Activated CD8-positive, alpha-beta T cell treated with anti-CD3 and anti-CD28 coated beads for 36 hours (primary cell): ENCODE data around the gene SIGLEC6. TPM values are rescaled to one million over a fixed set of nuclear protein-coding genes. Genes with fewer than 3 reads are reported as not detected.

Experiments used
- ATAC-seq: fragments of 200-7000 bp; cut with Tn5 transposase; one replicate; pipeline ENCODE4 v1.10.0; 2021; ENCODE audit warnings: mild to moderate bottlenecking, moderate library complexity
- CTCF ChIA-PET: fragments of 350-600 bp; sonication (Branson Sonifier 250); formaldehyde crosslinking; loops from one replicate; lab custom pipeline; 2021; ENCODE audit warnings: antibody characterized with exemption; lab: Charles Lee
- POLR2A ChIA-PET: fragments of 350-600 bp; sonication (Branson Sonifier 250); formaldehyde crosslinking; loops from one replicate; lab custom pipeline; 2021; ENCODE audit warnings: antibody characterized with exemption; lab: Charles Lee
- DNase-seq: peaks from one replicate; pipeline ENCODE4 v3.0.0-alpha.2; 2020
- H3K27ac Mint-ChIP-seq: one replicate; pipeline ENCODE4 v1.8.0; 2021; ENCODE audit warnings: mild to moderate bottlenecking, mixed read lengths
- H3K27me3 Mint-ChIP-seq: one replicate; pipeline ENCODE4 v1.8.0; 2021; ENCODE audit warnings: mixed read lengths
- H3K36me3 Mint-ChIP-seq: one replicate; pipeline ENCODE4 v1.8.0; 2021; ENCODE audit warnings: low read depth, mixed read lengths
- H3K4me1 Mint-ChIP-seq: one replicate; pipeline ENCODE4 v1.8.0; 2021; ENCODE audit warnings: low read depth, mixed read lengths
- H3K4me3 Mint-ChIP-seq: one replicate; pipeline ENCODE4 v1.8.0; 2021; ENCODE audit warnings: mild to moderate bottlenecking, moderate library complexity, mixed read lengths
- H3K9me3 Mint-ChIP-seq: one replicate; pipeline ENCODE4 v1.8.0; 2021; ENCODE audit warnings: mixed read lengths
- intact Hi-C: fragments of 100-400 bp; cut with micrococcal nuclease; formaldehyde crosslinking; loops from one replicate; pipeline ENCODE4 v1.10.0; 2022
- total RNA-seq, 2 experiments: library from RNA; stranded (reverse); gene quantifications; one replicate each; pipeline ENCODE4 v1.2.3, GENCODE V29; 2021
- TF ChIP-seq, protein P1 (sequence below): fragments of 200-600 bp; IDR thresholded peaks from one replicate; pipeline ENCODE4 v1.8.0; 2022; ENCODE audit warnings: antibody characterized with exemption, mild to moderate bottlenecking

The SIGLEC6 gene
- total RNA-seq, 2 experiments from 2014 or later: not detected

DNA sequence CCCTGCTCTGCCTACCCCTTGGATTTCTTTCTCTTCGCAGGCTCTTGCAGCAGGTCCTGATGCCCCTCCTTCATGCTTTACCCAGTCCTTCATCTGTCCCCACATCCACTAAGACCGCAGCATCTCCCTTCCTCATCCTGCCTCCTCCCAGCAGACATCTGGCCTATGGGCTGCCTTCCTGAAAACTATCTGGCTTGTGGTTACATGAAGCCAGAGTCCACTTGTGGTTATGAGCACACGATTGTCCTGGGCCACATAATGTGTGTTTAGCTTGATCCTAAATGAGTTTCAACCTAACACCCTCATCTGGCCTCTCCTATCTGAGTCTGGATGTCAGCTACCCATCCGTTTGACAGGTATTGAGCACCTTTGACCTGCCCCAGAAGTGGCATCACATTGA lies 34.1 kb upstream of the SIGLEC6 start:
- CTCF ChIA-PET: interaction anchor here (0.9 to 1.7 kb wide), 2 partner anchors 50 to 105 kb away, joined by 4 to 6 read pairs; no protein-coding TSS in a partner anchor
- H3K4me3 Mint-ChIP-seq: no peak overlapping the region
- DNase-seq (no peak), ATAC-seq (no peak)
- H3K27ac Mint-ChIP-seq: no peak overlapping the region
- TF ChIP-seq, protein P1, sequence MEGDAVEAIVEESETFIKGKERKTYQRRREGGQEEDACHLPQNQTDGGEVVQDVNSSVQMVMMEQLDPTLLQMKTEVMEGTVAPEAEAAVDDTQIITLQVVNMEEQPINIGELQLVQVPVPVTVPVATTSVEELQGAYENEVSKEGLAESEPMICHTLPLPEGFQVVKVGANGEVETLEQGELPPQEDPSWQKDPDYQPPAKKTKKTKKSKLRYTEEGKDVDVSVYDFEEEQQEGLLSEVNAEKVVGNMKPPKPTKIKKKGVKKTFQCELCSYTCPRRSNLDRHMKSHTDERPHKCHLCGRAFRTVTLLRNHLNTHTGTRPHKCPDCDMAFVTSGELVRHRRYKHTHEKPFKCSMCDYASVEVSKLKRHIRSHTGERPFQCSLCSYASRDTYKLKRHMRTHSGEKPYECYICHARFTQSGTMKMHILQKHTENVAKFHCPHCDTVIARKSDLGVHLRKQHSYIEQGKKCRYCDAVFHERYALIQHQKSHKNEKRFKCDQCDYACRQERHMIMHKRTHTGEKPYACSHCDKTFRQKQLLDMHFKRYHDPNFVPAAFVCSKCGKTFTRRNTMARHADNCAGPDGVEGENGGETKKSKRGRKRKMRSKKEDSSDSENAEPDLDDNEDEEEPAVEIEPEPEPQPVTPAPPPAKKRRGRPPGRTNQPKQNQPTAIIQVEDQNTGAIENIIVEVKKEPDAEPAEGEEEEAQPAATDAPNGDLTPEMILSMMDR: no peak
- peaks cover 25% of the 10 kb centered on the region for H3K27me3 Mint-ChIP-seq
- H3K9me3 Mint-ChIP-seq: no peaks in the 10 kb centered on the region
- intact Hi-C loops: no loop called here
- H3K36me3 Mint-ChIP-seq: no peaks in the 10 kb centered on the region
- H3K4me1 Mint-ChIP-seq: peaks cover 5% of the 10 kb centered on the region
- POLR2A ChIA-PET: no interaction called here

GRCh38 chr19:51564791-51565190 lies 33.3 kb upstream of the SIGLEC6 start:
- no peaks in the 10 kb centered on the region for H3K9me3 Mint-ChIP-seq
- H3K36me3 Mint-ChIP-seq: no peaks in the 10 kb centered on the region
- ATAC-seq (no peak), DNase-seq (no peak)
- CTCF ChIA-PET: interaction anchor here (0.9 to 1.7 kb wide), 2 partner anchors 49 to 105 kb away, joined by 4 to 6 read pairs; no protein-coding TSS in a partner anchor
- POLR2A ChIA-PET: no interaction called here
- H3K27ac Mint-ChIP-seq: no peak overlapping the region
- intact Hi-C loops: no loop called here
- peaks cover 29% of the 10 kb centered on the region for H3K27me3 Mint-ChIP-seq
- H3K4me3 Mint-ChIP-seq: no peak overlapping the region
- TF ChIP-seq, protein P1: no peak
- H3K4me1 Mint-ChIP-seq: no peaks in the 10 kb centered on the region

DNA sequence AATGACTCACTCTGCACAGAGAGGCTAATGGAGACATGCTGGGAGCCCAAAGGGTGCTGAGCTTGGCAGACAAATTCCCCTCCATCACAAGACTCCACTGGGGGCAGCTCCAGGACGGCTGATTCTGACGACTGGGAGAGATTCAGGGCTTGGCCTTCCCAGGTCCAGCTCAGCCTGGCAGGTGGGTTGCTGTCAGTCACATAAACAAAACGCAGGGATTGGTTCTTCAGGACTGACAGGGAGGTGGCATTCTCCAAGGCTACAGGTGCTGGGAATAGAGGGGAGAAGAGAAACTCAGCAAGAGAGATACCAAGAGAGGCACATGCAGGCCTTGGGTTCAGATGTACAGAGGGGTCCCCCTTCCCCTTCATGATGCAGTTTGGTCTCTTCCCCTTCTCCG lies 28.9 kb upstream of the SIGLEC6 start:
- ATAC-seq: no peak
- Mint-ChIP-seq H3K36me3 (no peaks in the 10 kb centered on the region), H3K27ac (no peak overlapping the region), H3K4me1 (no peaks in the 10 kb centered on the region), H3K27me3 (peaks cover 54% of the 10 kb centered on the region), H3K9me3 (no peaks in the 10 kb centered on the region), H3K4me3 (no peak overlapping the region)
- intact Hi-C loops: no loop called here
- DNase-seq: no peak
- CTCF ChIA-PET: interaction anchor here (1.0 kb wide), 1 partner anchor 46 kb away, joined by 3 read pairs; no protein-coding TSS in a partner anchor
- POLR2A ChIA-PET: no interaction called here
- TF ChIP-seq, protein P1: no peak

GRCh38 chr19:51559240-51559639 lies 27.8 kb upstream of the SIGLEC6 start:
- intact Hi-C loops: no loop called here
- H3K4me1 Mint-ChIP-seq: no peaks in the 10 kb centered on the region
- DNase-seq (no peak), ATAC-seq (no peak)
- no peaks in the 10 kb centered on the region for H3K36me3 Mint-ChIP-seq
- POLR2A ChIA-PET: no interaction called here
- H3K27ac Mint-ChIP-seq: no peak overlapping the region
- peaks cover 55% of the 10 kb centered on the region for H3K27me3 Mint-ChIP-seq
- TF ChIP-seq, protein P1: no peak
- no peak overlapping the region for H3K4me3 Mint-ChIP-seq
- no peaks in the 10 kb centered on the region for H3K9me3 Mint-ChIP-seq
- CTCF ChIA-PET: interaction anchor here (1.0 kb wide), 1 partner anchor 45 kb away, joined by 3 read pairs; no protein-coding TSS in a partner anchor

DNA sequence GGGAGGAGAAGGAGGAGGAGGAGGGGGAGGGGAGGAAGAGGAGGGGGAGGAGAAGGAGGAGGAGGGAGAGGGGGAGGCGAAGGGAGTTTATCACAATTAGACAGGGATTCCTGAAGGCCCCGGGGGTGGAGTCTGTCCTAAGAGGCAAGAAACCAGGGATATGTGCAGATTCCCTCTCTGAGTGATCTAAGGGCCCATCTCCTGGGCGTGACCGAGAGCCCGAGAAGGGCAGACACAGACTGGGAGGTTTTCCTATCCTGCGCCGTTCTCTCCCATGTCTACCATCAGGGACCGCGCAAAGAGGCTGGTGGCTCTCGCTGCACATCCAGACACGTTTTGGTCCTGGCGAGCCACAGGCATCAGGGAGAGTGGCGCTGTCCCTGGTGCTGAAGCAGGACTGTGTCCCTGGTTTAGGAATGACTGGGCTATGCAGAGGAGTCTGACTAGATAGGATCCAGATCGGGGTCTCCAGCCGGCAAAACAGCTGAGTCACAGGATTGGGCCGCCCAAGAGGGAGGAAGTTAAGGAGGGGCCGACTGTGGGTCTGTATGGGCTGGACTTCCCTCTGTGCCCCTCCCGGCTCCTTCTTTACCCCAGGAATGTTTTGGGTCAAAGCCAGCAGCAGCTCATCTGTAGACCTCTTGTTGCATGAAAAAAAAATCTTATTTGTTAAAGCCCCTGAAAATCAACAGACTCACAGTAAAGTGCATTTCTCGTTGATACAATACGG lies 21.7 kb upstream of the SIGLEC6 start:
- H3K36me3 Mint-ChIP-seq: no peaks in the 10 kb centered on the region
- peaks cover 49% of the 10 kb centered on the region for H3K27me3 Mint-ChIP-seq
- ChIA-PET POLR2A (no interaction called here), CTCF (interaction anchor here (1.6 to 2.1 kb wide), 2 partner anchors 80 to 131 kb away, joined by 5 read pairs; no protein-coding TSS in a partner anchor)
- ATAC-seq: no peak
- DNase-seq: peak; percentile 52
- H3K4me3 Mint-ChIP-seq: no peak overlapping the region
- no peak overlapping the region for H3K27ac Mint-ChIP-seq
- intact Hi-C loops: no loop called here
- H3K4me1 Mint-ChIP-seq: peaks cover 10% of the 10 kb centered on the region
- no peaks in the 10 kb centered on the region for H3K9me3 Mint-ChIP-seq
- TF ChIP-seq, protein P1: no peak
